SU-DHL-6 (cell line): Measurements from ENCODE around the gene GDI1.

Experiments
- H2AFZ ChIP-seq: fragments of 200-600 bp; sonication (generic); 2 replicates; pipeline ENCODE4 v1.6.1; 2014; ENCODE audit warnings: low read depth, mild to moderate bottlenecking, moderate library complexity, mixed read lengths, antibody characterized with exemption, low read length; ENCODE audit not compliant: severe bottlenecking
- H3F3A ChIP-seq: fragments of 200-600 bp; shearing (Covaris generic); 2 replicates; pipeline ENCODE4 v1.6.0; 2016; ENCODE audit warnings: antibody characterized with exemption, mild to moderate bottlenecking; ENCODE audit not compliant: insufficient read depth
- H3K27ac ChIP-seq: fragments of 200-600 bp; sonication (generic); 2 replicates; pipeline ENCODE4 v1.5.1; 2016; ENCODE audit warnings: low read depth, mild to moderate bottlenecking, low read length, moderate library complexity, mixed read lengths
- H3K27me3 ChIP-seq: fragments of 200-600 bp; sonication (generic), shearing (Covaris generic); 2 replicates; pipeline ENCODE4 v1.6.0; 2014; ENCODE audit warnings: mild to moderate bottlenecking, low read length
- H3K36me3 ChIP-seq: fragments of 200-600 bp; sonication (generic); 2 replicates; pipeline ENCODE4 v1.6.1; 2014; ENCODE audit warnings: mild to moderate bottlenecking, low read length, mixed read lengths
- H3K4me2 ChIP-seq: fragments of 300-600, 200-600 bp; shearing (Covaris generic), sonication (generic); 2 replicates; pipeline ENCODE4 v1.6.0; 2014; ENCODE audit warnings: low read length, low read depth, mild to moderate bottlenecking; ENCODE audit not compliant: poor library complexity, severe bottlenecking
- H3K4me3 ChIP-seq: fragments of 200-600 bp; sonication (generic); 2 replicates; pipeline ENCODE4 v1.5.1; 2014; ENCODE audit warnings: antibody characterized with exemption, low read length, mild to moderate bottlenecking, mixed read lengths; ENCODE audit not compliant: insufficient read depth, poor library complexity, severe bottlenecking
- H3K79me2 ChIP-seq: fragments of 200-600 bp; sonication (generic); 2 replicates; pipeline ENCODE4 v1.6.1; 2014; ENCODE audit warnings: mild to moderate bottlenecking, low read length, moderate library complexity; ENCODE audit not compliant: insufficient read depth
- H3K9ac ChIP-seq: fragments of 200-600 bp; sonication (generic); 2 replicates; pipeline ENCODE4 v1.7.0; 2014; ENCODE audit warnings: mild to moderate bottlenecking, low read length
- H3K9me2 ChIP-seq: fragments of 200-600 bp; sonication (generic); replicated peaks from 2 replicates; pipeline ENCODE4 v1.6.1; 2014; ENCODE audit warnings: low read length; ENCODE audit not compliant: insufficient read depth
- H3K9me3 ChIP-seq: fragments of 200-600 bp; sonication (generic); 2 replicates; pipeline ENCODE4 v1.6.1; 2014; ENCODE audit warnings: low read length, mixed read lengths; ENCODE audit not compliant: insufficient read depth
- H4K20me1 ChIP-seq: fragments of 200-600 bp; sonication (generic); 2 replicates; pipeline ENCODE4 v1.6.1; 2014; ENCODE audit warnings: low read depth, mild to moderate bottlenecking, antibody characterized with exemption, low read length, moderate library complexity, mixed read lengths
- EZH2phosphoT487 ChIP-seq: fragments of 200-600 bp; sonication (generic), shearing (Covaris generic); conservative IDR thresholded peaks from 2 replicates; pipeline ENCODE4 v1.6.1; 2018; ENCODE audit warnings: mild to moderate bottlenecking, antibody characterized with exemption, low read length, moderate library complexity, mixed read lengths
- TF ChIP-seq, protein P1 (sequence below): fragments of 200-600 bp; sonication (generic); IDR thresholded peaks from one replicate; pipeline ENCODE4 v1.5.1; 2017; ENCODE audit warnings: antibody characterized with exemption, mild to moderate bottlenecking, low read length, moderate library complexity; ENCODE audit not compliant: insufficient read depth, poor library complexity, severe bottlenecking

The GDI1 gene

DNA sequence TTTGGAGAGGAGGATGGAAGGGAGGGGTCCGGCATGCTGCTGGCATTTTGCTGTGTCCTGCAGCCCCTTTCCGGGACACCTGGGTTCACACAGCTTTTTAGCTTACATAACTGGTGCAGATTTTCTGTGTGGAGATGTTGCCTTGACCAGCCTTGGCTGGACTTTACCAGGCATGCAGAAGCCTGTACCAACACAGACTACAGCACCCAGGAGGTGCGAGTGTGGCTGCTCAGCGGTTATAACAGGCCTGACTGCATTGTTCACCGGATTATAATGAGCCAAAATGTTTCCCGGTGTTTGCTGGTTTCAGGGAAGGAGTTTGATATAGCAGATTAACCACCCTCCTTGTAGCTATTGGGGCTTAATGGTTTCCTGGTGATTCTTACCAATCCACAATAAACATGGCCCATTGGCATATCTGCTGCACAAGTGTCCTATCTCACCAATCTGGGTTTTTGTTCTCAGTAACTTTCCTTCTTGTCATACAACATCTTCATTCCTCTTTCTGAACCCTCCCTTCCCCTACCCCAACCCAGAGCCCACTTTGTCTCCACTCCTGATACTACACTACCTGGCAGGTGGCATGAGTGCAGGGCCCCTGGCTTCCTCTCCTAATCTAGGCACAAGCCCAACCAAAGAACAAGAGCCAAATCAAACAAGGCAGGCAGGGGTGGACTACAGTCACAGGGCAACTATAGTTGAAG lies 34.9 kb upstream of the GDI1 start:
- Histone ChIP-seq H4K20me1 (no peaks in the 10 kb centered on the region; the same call in 1 of the 2 replicates), H3K4me2 (no peak overlapping the region), H2AFZ (no peak overlapping the region), H3F3A (peaks cover 45% of the 10 kb centered on the region), H3K9me3 (no peaks in the 10 kb centered on the region), H3K9me2 (no peaks in the 10 kb centered on the region), H3K79me2 (peaks cover 10% of the 10 kb centered on the region; the same call in 1 of the 2 replicates), H3K27me3 (no peaks in the 10 kb centered on the region), H3K9ac (no peak overlapping the region), H3K4me3 (no peak overlapping the region), H3K36me3 (peaks cover 12% of the 10 kb centered on the region), H3K27ac (peak overlapping the region; percentile 43)
- TF ChIP-seq, protein P1, sequence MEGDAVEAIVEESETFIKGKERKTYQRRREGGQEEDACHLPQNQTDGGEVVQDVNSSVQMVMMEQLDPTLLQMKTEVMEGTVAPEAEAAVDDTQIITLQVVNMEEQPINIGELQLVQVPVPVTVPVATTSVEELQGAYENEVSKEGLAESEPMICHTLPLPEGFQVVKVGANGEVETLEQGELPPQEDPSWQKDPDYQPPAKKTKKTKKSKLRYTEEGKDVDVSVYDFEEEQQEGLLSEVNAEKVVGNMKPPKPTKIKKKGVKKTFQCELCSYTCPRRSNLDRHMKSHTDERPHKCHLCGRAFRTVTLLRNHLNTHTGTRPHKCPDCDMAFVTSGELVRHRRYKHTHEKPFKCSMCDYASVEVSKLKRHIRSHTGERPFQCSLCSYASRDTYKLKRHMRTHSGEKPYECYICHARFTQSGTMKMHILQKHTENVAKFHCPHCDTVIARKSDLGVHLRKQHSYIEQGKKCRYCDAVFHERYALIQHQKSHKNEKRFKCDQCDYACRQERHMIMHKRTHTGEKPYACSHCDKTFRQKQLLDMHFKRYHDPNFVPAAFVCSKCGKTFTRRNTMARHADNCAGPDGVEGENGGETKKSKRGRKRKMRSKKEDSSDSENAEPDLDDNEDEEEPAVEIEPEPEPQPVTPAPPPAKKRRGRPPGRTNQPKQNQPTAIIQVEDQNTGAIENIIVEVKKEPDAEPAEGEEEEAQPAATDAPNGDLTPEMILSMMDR = no peak
- TF ChIP-seq EZH2phosphoT487 = no peak

DNA sequence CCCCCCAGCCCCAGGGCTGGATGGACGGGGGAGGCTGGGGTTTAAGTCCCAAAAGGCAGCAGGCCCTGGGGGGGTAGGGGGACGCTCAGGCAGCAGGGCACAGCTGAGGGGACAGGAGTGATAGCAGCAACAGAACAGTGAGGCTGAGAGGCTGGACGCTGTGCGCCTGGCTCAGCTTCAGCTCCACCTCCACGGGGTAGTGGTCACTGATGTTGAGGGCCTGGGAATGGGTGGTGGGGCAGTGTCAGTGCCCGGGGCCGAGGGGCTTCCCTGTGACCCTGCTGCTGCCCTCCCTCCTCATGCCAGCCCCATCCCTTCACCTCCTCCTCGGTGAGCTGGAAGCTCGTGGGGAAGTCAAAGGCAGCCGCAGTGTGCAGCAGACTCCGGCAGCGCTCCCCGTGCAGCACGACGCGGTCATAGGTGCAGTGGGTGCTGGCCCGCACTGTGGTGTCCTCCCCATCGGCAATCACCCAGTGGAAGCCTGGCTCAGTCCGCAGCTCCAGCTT lies 34.3 kb upstream of the GDI1 start:
- Histone ChIP-seq H3K4me3 (no peak overlapping the region), H2AFZ (no peak overlapping the region), H3K4me2 (no peak overlapping the region), H3K27me3 (no peaks in the 10 kb centered on the region), H3F3A (peaks cover 45% of the 10 kb centered on the region), H3K36me3 (peaks cover 12% of the 10 kb centered on the region), H3K9me2 (no peaks in the 10 kb centered on the region), H4K20me1 (no peaks in the 10 kb centered on the region; the same call in 1 of the 2 replicates), H3K9me3 (no peaks in the 10 kb centered on the region), H3K27ac (peak overlapping the region; percentile 43; the same call in 1 of the 2 replicates), H3K79me2 (peaks cover 10% of the 10 kb centered on the region; the same call in 1 of the 2 replicates), H3K9ac (no peak overlapping the region)
- no peak for TF ChIP-seq EZH2phosphoT487
- TF ChIP-seq, protein P1 = no peak

DNA sequence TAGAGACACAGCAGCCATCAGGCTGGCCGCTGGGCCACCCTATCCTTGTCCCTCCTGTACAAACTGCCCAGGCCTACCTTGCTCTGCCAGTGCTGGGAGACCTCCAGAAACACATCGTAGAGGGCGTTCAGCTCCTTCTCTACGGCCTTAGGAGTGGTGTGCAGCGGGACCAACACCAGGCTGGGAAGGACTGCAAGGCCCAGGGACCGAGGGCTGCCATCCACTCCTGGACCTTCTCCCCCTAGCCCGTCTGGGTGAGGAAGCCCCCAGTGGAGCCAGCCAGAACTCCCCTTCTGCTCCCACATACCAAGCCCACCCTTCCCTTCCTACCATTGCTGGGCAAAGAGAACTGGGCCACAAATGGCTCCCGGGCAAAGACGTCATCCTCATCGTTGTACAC lies 33.8 kb upstream of the GDI1 start:
- Histone ChIP-seq H3K79me2 (peaks cover 10% of the 10 kb centered on the region; the same call in 1 of the 2 replicates), H3K27me3 (no peaks in the 10 kb centered on the region), H3K27ac (no peak overlapping the region), H4K20me1 (no peaks in the 10 kb centered on the region; the same call in 1 of the 2 replicates), H3K9me3 (no peaks in the 10 kb centered on the region), H3K4me3 (no peak overlapping the region), H3K9me2 (no peaks in the 10 kb centered on the region), H3K36me3 (peaks cover 12% of the 10 kb centered on the region), H2AFZ (no peak overlapping the region), H3K9ac (no peak overlapping the region), H3K4me2 (no peak overlapping the region), H3F3A (peaks cover 45% of the 10 kb centered on the region)
- no peak for TF ChIP-seq EZH2phosphoT487
- TF ChIP-seq, protein P1 = no peak
